Naive B cell (primary cell): ENCODE data around the gene RPLP1. TPM values are rescaled to one million over a fixed set of nuclear protein-coding genes. Genes with fewer than 3 reads are reported as not detected.

Experiments
- ATAC-seq, 2 donors: fragments of 150-1000 bp; cut with Tn5 transposase; 2 replicates each; pipeline ENCODE4 v1.10.0; 2021; ENCODE audit warnings: low read depth in 2 of 2, mild to moderate bottlenecking in 2 of 2, moderate library complexity in 2 of 2
- DNase-seq: peaks from one replicate; pipeline ENCODE4 v3.0.0; 2022
- H3K27ac Mint-ChIP-seq, 6 donors: one replicate each; pipeline ENCODE4 v1.8.0; 2020 to 2022; ENCODE audit warnings: mild to moderate bottlenecking in 6 of 6, mixed read lengths in 6 of 6, moderate library complexity in 5 of 6, inconsistent platforms in 2 of 6
- H3K27me3 Mint-ChIP-seq, 3 donors: one replicate each; pipeline ENCODE4 v1.8.0; 2021 to 2022; ENCODE audit warnings: mixed read lengths in 3 of 3, mild to moderate bottlenecking in 1 of 3
- H3K36me3 Mint-ChIP-seq, 2 donors: one replicate each; pipeline ENCODE4 v1.8.0; 2020 to 2022; ENCODE audit warnings: mixed read lengths in 2 of 2, inconsistent platforms in 1 of 2, mild to moderate bottlenecking in 1 of 2
- H3K4me1 Mint-ChIP-seq, 3 donors: one replicate each; pipeline ENCODE4 v1.8.0; 2020 to 2022; ENCODE audit warnings: mixed read lengths in 3 of 3, inconsistent platforms in 1 of 3, mild to moderate bottlenecking in 1 of 3, moderate library complexity in 1 of 3
- H3K4me3 Mint-ChIP-seq, 8 donors: one replicate each; pipeline ENCODE4 v1.8.0; 2020 to 2022; ENCODE audit warnings: mild to moderate bottlenecking in 8 of 8, mixed read lengths in 8 of 8, moderate library complexity in 8 of 8, inconsistent platforms in 2 of 8
- H3K9me3 Mint-ChIP-seq, 7 donors: one replicate each; pipeline ENCODE4 v1.8.0; 2020 to 2022; ENCODE audit warnings: mixed read lengths in 7 of 7, mild to moderate bottlenecking in 5 of 7, inconsistent platforms in 2 of 7, moderate library complexity in 1 of 7
- polyA plus RNA-seq, 6 donors: library from polyadenylated mRNA; unstranded; fragments of 300-500 nt; fragmentation: Illumina TruSeq; gene quantifications; one replicate each; pipeline ENCODE4 v1.2.3, GENCODE V29; 2021; ENCODE audit warnings: low read depth in 6 of 6

Gene RPLP1
- polyA plus RNA-seq, 6 donors from 2014 or later = 1,064 to 2,586 (median 2,135) TPM

DNA sequence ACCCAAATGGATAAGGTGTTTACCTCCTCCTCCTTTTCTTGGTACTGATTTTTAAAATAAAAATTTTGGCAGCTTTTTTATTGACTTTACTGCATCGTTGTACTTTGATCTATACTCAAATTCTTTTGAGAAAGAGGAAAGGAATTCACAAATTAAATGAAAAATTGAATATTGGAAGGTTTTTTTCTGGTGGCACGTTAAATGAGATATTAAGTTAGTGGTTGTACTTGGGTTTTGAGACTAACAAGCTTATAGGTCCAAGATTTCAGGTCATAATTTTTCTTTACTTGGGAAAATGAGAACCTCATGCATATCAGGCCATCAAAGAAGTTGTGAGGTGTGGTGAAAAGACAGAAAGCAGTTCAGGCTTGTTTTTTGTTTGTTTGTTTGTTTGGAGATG, 14.1 kb downstream of the RPLP1 start:
- ATAC-seq (no peak), DNase-seq (no peak)
- peaks cover 10 to 20% (median 18%) of the 10 kb centered on the region in 3 donors for H3K4me1 Mint-ChIP-seq
- H3K4me3 Mint-ChIP-seq = no peak overlapping the region
- H3K27ac Mint-ChIP-seq = no peak overlapping the region
- H3K9me3 Mint-ChIP-seq = no peaks in the 10 kb centered on the region
- peaks cover 5 to 12% (median 8%) of the 10 kb centered on the region in 3 donors for H3K27me3 Mint-ChIP-seq
- no peaks in the 10 kb centered on the region for H3K36me3 Mint-ChIP-seq

DNA sequence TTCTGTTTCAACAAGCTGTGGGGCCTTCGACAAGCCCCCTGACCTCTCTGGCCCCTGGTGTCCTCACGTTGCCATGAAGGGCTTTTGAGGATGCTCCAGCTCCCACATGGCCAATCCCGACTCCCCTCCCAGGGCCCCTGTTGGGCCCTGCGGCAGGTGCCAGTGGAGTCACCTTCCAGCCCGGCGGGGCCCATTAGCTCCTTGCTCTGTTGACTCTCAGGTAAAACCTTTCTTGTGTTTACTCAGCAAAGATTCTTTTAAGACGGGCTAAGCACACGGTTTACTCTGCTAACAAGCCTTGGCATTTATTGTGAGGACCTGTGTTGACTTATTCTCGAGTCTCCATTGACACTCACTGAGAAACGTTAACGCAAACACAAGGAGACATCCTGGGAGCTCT, 15.0 kb downstream of the RPLP1 start:
- H3K36me3 Mint-ChIP-seq = no peaks in the 10 kb centered on the region
- ATAC-seq (no peak), DNase-seq (no peak)
- peaks cover 8 to 13% (median 12%) of the 10 kb centered on the region in 3 donors for H3K27me3 Mint-ChIP-seq
- H3K4me1 Mint-ChIP-seq = peaks cover 7 to 12% (median 9%) of the 10 kb centered on the region in 3 donors
- no peak overlapping the region for H3K4me3 Mint-ChIP-seq
- H3K9me3 Mint-ChIP-seq = no peaks in the 10 kb centered on the region
- no peak overlapping the region for H3K27ac Mint-ChIP-seq

DNA sequence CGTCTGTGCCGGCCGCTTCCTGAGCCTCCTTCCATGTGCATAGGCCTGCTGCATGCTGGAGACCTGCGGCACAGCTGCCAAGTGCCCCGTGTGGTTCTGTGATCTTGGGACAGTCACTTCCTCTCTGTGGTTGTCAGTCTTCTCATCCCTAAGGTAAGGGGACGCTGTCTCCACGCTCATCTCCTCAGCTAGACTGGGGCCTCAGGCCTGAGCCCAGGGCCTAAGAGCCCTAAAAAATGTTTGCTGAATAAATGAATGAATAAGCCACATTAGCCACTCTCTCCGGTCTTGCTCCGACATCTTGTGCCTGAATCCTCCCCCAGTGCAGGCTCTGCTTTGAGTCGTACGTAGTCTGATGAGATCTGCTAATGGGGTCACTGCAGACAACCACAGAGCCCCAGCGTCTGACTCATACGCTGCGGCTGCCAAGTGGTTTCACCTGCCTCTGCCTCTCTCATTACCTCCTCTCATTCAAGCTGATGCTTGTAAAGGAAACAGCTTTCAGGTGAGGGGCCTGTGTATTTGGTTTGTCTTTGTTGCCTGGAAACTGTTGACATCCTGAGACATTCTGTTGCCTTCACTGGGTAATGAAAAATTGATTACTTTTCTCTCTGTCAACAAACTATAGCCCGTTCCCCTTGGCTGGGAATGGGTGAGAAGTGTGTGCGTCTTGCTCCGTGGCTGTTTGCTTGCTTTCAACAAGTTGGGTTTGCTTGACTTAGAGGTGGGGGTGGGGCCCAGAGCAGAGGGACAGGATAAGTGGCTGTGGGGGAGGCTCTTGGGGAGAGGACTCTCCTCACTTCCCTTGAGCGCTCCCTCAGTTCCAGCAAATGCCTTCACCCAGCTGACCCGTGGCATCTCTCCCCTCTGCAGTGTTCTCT, 15.9 kb downstream of the RPLP1 start:
- H3K4me3 Mint-ChIP-seq = no peak overlapping the region
- peaks cover 2 to 6% (median 4%) of the 10 kb centered on the region in 3 donors for H3K4me1 Mint-ChIP-seq
- H3K27me3 Mint-ChIP-seq = peaks cover 8 to 14% (median 12%) of the 10 kb centered on the region in 3 donors
- ATAC-seq (peak in 1 of 2 donors; percentile 62), DNase-seq (no peak)
- H3K36me3 Mint-ChIP-seq = no peaks in the 10 kb centered on the region
- H3K9me3 Mint-ChIP-seq = no peaks in the 10 kb centered on the region
- peak overlapping the region in 1 of 6 donors; percentile 28 for H3K27ac Mint-ChIP-seq

DNA sequence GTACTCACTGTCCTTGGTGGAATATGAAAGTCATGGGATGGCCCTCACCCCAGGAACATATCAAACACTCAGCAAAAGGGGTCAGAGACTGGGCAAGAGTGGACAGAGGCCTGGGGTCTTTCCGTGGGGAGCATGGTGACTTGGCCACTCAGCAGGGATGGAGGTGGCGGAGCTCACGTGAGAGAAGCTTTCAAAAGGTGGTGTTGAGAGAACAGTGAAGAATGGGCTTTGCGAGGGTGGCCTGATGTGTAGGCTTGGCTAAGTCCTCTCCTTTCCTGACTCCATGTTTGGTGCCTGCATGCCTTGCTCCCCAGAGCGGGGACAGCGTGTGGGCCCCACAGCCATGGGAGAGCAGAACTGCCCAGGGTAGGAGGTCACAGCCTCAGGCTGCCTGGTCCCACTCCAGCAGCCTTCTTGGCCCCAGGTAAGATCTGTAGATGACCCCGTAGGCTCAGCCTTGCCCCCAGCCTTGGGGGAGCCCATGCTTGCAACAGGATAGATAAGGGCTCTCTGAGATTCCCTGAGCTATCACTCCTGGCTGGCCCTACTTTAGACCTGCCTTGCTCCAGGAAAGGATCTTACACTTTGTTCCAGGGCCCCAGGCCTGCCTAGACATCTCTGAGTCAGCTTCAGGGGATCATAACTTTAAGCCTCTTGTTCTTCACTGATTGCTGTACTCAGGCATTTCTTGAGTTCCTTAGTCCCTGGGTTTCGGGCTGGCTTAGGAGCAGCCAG, 17.0 kb downstream of the RPLP1 start:
- ATAC-seq (no peak), DNase-seq (no peak)
- peaks cover 0 to 3% (median 0%) of the 10 kb centered on the region in 3 donors for H3K4me1 Mint-ChIP-seq
- H3K36me3 Mint-ChIP-seq = no peaks in the 10 kb centered on the region
- peaks cover 8 to 18% (median 12%) of the 10 kb centered on the region in 3 donors for H3K27me3 Mint-ChIP-seq
- H3K27ac Mint-ChIP-seq = peak overlapping the region in 1 of 6 donors; percentile 32
- no peaks in the 10 kb centered on the region for H3K9me3 Mint-ChIP-seq
- no peak overlapping the region for H3K4me3 Mint-ChIP-seq

DNA sequence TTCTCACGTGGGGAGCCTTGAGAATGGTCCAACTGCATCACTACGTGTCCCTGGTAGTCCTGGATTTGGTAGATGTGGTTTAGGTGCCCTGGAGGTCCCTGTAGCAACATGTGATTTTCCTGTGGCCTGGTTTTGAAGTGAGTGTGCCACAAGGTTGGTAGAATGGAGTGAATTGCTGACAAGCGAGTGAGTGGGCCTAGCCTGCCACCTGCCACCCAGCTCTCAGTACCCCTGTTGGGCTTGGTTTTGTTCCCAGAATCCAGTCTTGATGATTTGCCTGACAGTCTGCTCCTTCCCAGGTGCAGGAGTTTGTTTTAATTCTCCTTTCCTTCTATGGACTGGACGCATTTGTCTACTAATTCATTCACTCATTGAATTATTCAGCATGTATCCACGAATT, 19.4 kb downstream of the RPLP1 start:
- DNase-seq = no peak
- Mint-ChIP-seq H3K4me1 (peaks cover 0 to 3% (median 0%) of the 10 kb centered on the region in 3 donors), H3K27me3 (peaks cover 14 to 28% (median 24%) of the 10 kb centered on the region in 3 donors), H3K9me3 (no peaks in the 10 kb centered on the region), H3K36me3 (no peaks in the 10 kb centered on the region), H3K27ac (peak overlapping the region in 1 of 6 donors; percentile 42), H3K4me3 (no peak overlapping the region)
- no peak for ATAC-seq

DNA sequence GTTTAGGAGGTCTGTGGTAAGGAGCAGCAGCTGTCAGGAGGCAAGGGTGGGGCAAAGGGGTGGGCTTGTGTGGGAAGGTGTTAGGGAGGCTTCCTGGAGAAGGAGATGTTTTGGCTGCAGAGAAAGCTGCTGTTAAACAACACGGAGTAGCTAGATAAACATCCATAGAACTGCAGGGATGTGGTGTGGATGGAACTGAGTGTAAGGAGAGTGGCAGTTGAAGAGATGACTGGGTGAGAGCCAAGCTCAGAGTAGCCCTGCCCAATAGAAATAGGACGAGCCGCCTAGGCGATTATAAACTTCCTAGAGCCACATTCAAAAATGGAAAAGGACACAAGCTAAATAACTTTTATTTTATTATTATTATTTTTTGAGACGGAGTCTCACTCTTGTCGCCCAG, 19.9 kb downstream of the RPLP1 start:
- H3K4me3 Mint-ChIP-seq = no peak overlapping the region
- no peaks in the 10 kb centered on the region for H3K9me3 Mint-ChIP-seq
- H3K27me3 Mint-ChIP-seq = peaks cover 14 to 28% (median 25%) of the 10 kb centered on the region in 3 donors
- DNase-seq = no peak
- H3K27ac Mint-ChIP-seq = no peak overlapping the region
- peaks cover 0 to 3% (median 0%) of the 10 kb centered on the region in 3 donors for H3K4me1 Mint-ChIP-seq
- H3K36me3 Mint-ChIP-seq = no peaks in the 10 kb centered on the region
- ATAC-seq = no peak

DNA sequence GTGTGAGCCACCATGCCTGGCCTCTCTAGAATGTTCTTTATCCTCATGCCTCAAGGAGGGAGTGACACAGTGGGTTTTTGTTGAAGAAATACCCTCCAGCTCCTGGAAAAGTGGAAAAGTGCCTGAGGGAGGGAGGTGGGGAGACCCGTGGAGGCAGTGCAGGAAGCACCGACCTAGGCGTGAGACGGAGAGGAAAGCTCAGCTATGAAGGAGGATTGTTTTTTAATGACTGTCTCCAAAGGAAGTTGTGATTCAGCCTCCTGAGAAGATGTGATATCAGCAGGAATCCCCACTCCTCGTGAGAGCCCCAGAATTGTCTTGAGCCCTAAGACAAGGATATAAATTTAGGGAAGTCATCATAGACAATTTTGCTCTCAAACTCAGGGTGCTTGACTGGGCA, 21.7 kb downstream of the RPLP1 start:
- Mint-ChIP-seq H3K4me1 (peaks cover 0 to 2% (median 0%) of the 10 kb centered on the region in 3 donors), H3K9me3 (peaks cover 0 to 1% (median under 1%) of the 10 kb centered on the region in 7 donors), H3K36me3 (peaks cover 0 to 1% of the 10 kb centered on the region in 2 donors), H3K4me3 (no peak overlapping the region), H3K27ac (no peak overlapping the region), H3K27me3 (peaks cover 8 to 29% (median 28%) of the 10 kb centered on the region in 3 donors)
- ATAC-seq (no peak), DNase-seq (no peak)

DNA sequence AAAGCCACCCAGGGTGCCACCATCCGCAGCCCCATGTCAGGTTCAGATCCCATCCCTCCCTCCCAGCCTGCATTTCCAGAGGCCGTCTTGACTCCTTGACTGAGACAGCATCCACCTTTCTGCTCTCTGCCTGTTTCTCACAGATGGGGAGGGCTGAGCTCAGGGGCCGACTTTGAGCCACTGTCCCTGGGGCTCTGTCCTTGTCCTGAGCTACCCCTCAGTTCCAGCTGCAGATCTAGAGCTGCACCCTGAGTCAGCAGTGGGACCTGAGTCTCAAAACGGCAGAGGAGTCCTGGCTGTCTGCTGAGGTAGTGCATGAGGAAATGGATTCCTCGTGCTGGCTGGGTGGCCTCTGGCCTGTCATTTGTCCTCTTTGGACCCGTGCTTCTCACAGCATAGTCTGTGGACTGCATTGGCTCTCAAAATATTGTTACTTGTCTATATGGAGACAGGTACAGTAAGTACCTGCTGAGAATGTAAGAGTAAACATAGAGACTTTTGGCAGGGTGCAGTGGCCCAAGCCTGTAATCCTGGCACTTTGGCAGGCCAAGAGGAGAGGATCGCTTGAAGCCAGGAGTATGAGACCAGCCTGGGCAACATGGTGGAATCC, 22.3 kb downstream of the RPLP1 start:
- peaks cover 0 to 2% (median 0%) of the 10 kb centered on the region in 3 donors for H3K4me1 Mint-ChIP-seq
- H3K27ac Mint-ChIP-seq = no peak overlapping the region
- ATAC-seq (no peak), DNase-seq (no peak)
- peaks cover 0 to 7% (median 5%) of the 10 kb centered on the region in 7 donors for H3K9me3 Mint-ChIP-seq
- H3K27me3 Mint-ChIP-seq = peaks cover 13 to 31% (median 31%) of the 10 kb centered on the region in 3 donors
- peaks cover 0 to 7% of the 10 kb centered on the region in 2 donors for H3K36me3 Mint-ChIP-seq
- H3K4me3 Mint-ChIP-seq = no peak overlapping the region

DNA sequence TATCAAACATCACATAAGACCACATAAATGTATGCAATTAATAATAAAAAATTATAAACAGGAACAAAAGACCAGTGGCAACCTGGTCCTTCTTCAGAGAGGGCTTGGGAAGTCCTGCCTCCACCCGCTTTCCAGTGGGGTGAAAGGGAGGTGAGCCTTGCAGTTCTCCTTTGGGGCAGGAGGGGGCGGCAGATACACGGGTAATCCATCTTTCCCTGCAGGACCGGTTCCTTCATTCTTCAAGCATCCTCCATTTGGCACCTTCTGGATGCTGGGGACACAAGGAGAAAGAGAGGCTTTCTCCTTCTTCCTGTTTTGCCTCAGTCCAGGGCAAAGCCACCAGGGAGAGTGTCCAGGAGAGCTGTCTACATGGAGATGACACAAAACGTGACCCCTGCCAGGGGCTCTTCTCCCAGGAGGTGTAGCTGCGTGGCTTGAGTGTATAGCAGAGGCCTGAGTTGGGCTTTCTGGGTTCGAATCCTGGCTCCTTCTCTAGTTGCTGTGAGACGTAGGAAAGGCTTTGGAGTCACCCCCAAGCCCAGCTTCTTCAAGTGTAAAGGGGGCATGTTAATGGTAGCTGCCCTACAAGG, 23.2 kb downstream of the RPLP1 start:
- H3K27ac Mint-ChIP-seq = no peak overlapping the region
- H3K9me3 Mint-ChIP-seq = peaks cover 0 to 13% (median 7%) of the 10 kb centered on the region in 7 donors
- H3K4me3 Mint-ChIP-seq = no peak overlapping the region

DNA sequence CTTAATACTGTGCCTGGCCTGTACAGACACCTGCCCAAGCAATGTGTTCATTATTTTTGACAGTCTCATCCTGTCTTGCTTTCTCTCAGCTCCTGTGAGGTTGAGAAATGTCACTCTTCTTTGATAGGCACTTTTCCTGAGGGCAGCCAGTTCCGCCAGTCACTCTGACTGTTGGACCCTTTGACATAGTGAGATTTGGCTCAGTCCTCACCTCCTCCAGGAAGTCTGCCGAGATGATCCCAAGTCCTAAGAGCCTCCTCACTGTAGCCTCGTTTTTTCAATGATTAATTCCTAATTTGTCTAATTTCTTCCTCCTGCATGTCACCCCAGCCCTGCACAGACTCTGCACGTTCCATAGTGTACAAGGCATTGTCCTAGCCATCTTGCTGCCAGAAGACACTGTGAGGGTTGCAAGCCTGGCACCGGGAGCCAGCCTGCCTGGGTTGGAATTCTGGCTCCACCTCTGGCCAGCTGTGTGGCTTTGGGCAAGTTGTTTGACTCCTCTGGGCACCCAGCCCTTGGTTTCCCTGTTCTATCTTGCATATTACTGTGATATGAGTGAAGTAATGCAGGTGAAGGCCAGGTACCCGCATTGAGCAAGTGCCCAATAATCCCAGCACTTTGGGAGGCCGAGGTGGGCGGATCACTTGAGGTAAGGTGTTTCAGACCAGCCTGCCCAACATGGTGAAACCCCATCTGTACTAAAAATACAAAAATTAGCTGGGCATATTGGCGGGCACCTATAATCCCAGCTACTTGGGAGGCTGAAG, 24.3 kb downstream of the RPLP1 start:
- Mint-ChIP-seq H3K4me1 (peaks cover 0 to 2% (median 0%) of the 10 kb centered on the region in 3 donors), H3K27me3 (peaks cover 13 to 29% (median 25%) of the 10 kb centered on the region in 3 donors), H3K36me3 (peaks cover 0 to 7% of the 10 kb centered on the region in 2 donors), H3K27ac (peak overlapping the region in 1 of 6 donors; percentile 54), H3K4me3 (no peak overlapping the region), H3K9me3 (peaks cover 0 to 13% (median 7%) of the 10 kb centered on the region in 7 donors)
- DNase-seq = no peak
- no peak for ATAC-seq

More for the DNA sequence above, 23.2 kb downstream of the RPLP1 start:
- DNase-seq = peak; percentile 56
- peak; percentile 58 to 74 for ATAC-seq
- peaks cover 0 to 2% (median 0%) of the 10 kb centered on the region in 3 donors for H3K4me1 Mint-ChIP-seq
- peaks cover 0 to 7% of the 10 kb centered on the region in 2 donors for H3K36me3 Mint-ChIP-seq
- H3K27me3 Mint-ChIP-seq = peaks cover 13 to 32% (median 30%) of the 10 kb centered on the region in 3 donors

DNA sequence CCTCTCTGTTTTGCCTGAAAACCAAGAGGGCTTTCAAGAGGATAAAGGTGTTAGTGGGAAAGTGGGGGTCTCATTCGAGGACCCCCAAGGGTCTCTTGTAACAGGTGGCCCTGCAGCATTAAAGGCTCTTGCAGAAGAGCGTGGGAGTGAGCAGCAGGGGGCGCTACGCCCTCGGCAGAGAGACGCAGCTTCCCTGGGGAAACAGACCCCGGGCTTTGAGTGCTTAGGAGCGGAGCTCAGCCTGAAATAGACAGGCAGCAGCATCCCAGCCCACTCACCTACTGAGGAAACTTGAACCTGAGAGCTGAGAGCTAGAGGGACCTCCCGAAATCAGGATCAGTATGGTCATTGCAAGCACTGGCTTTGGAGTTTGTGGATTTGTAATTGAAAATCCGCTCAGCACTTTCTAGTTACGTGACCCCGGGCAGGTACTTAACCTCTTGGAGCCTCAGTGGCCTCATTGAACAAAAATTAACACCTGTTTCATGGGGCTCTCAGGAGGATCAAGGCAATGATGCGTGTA, 25.7 kb downstream of the RPLP1 start:
- ATAC-seq (peak in 1 of 2 donors; percentile 30), DNase-seq (no peak)
- Mint-ChIP-seq H3K4me3 (no peak overlapping the region), H3K9me3 (peaks cover 0 to 13% (median 7%) of the 10 kb centered on the region in 7 donors), H3K4me1 (peaks cover 0 to 2% (median 0%) of the 10 kb centered on the region in 3 donors), H3K27ac (no peak overlapping the region), H3K27me3 (peaks cover 17 to 28% (median 21%) of the 10 kb centered on the region in 3 donors), H3K36me3 (peaks cover 0 to 7% of the 10 kb centered on the region in 2 donors)

DNA sequence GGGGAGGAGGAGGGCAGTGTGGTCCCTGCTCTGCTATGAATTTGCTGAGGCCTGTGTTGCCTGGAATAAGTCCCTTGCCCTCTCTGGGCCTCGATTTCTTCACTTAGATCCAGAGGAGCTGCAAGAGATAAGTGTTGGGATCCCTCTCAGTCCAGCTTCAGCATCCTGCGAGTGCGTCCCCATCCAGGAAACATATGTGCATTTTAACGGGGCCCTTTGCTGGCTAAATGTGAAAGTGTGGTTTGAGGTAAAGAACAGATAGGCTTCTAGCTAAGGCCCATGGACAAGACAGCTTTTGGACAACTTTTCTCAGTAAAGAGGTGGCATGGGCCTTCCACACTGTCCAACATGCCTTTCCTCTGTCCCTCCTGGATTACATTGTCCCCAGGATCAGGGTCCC, 26.5 kb downstream of the RPLP1 start:
- peaks cover 0 to 2% (median 0%) of the 10 kb centered on the region in 3 donors for H3K4me1 Mint-ChIP-seq
- peaks cover 0 to 13% (median 7%) of the 10 kb centered on the region in 7 donors for H3K9me3 Mint-ChIP-seq
- no peak overlapping the region for H3K27ac Mint-ChIP-seq
- DNase-seq = no peak
- no peak for ATAC-seq
- peaks cover 0 to 7% of the 10 kb centered on the region in 2 donors for H3K36me3 Mint-ChIP-seq
- no peak overlapping the region for H3K4me3 Mint-ChIP-seq
- H3K27me3 Mint-ChIP-seq = peaks cover 21 to 35% (median 25%) of the 10 kb centered on the region in 3 donors
